IPS-NIHi11 (cell line): ENCODE data around the gene NOX3.

Experiments used
- DNase-seq: peaks from one replicate; pipeline ENCODE4 v3.0.0; 2012; ENCODE audit warnings: mixed read lengths, low spot score

Gene NOX3

GRCh38 chr6:155399745-155400653, 55.6 kb downstream of the NOX3 start:
- no peak for DNase-seq

DNA sequence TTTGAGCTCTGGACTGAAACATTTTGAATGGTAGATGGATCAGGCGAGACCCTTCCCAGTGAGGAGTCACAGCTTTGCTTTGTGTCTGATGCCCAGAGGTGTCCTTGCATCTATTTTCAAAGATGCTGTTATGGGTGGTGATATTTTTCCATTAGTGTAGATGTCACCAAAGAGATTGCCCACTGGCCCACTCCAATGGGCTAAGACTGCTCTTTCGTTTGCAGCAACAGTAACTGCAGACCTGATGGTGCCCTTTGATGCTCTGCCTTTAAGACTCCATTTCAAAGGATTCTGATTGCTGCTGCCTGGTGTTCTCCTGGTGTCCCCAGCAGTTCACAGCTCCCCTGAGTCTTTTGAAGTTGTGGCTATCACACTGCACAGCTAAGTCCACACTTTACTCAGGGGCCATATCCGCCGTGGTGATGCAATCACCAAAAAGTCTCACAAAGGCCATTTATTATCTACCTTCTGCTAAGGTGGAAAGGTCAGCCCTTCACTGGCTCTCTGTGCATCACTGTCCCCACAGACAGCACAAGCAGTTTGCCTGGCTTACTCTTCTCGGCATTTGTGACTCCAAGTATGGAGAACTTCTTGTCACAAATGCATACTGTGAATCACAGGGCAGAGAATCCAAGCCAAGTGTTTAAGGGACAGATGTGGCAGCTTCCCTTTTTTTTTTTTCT, 56.4 kb downstream of the NOX3 start:
- DNase-seq, result no peak

- no peak for DNase-seq
These were observed 57.0 kb downstream of the NOX3 start for GRCh38 chr6:155398701-155399061.

- DNase-seq, result no peak
These were observed 57.4 kb downstream of the NOX3 start for GRCh38 chr6:155398221-155398620.

DNA sequence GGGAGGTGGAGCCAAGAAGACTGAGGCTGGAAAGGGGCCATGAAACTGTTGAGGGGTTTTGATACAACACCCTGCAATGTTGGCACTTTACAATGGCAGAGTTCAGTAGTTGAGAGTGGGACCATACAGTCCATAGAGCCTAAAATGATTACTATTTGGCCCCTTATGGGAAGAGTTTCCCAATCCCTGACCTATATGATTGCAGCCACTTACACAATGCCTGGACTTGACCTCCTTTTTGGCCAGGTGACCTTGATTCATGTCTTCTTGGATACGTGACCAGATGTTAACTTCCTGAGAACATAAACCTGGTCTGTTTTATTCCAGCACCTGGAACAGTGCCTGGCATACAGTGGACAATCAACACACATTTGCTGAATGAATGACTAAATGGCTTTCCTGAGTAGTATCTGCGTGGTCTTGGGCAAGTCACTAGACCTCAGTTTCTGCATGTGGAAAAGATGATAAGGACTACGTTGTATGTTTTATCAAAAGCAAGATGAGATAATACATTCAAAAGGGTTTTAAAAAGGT, 58.4 kb downstream of the NOX3 start:
- no peak for DNase-seq

DNA sequence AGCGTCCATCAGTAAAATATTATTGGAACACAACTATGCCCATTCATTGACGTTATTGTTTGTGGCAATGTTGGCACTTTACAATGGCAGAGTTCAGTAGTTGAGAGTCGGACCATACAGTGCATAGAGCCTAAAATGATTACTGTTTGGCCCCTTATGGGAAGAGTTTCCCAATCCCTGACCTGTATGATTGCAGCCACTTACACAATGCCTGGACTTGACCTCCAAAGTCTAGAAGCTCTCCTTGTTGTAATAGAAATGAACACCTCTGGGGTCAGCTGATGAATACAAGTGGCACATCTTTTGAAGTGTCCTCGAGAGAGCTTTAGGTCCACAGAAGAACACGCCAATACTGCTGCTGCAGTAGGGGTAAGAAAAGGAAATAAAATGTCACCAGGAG, 59.0 kb downstream of the NOX3 start:
- no peak for DNase-seq

DNA sequence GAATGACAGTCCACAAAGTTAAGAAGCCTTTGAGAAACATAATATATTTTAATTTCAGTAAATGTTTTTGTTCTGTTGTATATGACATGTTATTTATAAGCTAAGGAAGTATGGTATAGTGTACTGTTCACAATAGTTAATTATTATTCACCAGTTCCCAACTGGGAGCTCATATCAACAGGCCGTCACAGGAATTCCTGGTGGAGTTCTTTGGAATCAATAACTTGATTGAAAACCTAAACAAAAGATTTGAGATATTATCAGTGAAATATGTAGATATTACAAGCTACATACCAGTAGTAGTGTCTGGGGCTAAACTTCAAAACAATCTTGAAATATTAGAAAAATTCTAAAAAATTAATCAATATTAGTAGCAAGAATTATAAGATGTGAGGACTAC, 60.3 kb downstream of the NOX3 start:
- DNase-seq, result no peak

- DNase-seq, result no peak
These were observed 66.5 kb downstream of the NOX3 start for GRCh38 chr6:155389130-155389529.

- no peak for DNase-seq
These were observed 67.0 kb downstream of the NOX3 start for GRCh38 chr6:155388591-155388990.

DNA sequence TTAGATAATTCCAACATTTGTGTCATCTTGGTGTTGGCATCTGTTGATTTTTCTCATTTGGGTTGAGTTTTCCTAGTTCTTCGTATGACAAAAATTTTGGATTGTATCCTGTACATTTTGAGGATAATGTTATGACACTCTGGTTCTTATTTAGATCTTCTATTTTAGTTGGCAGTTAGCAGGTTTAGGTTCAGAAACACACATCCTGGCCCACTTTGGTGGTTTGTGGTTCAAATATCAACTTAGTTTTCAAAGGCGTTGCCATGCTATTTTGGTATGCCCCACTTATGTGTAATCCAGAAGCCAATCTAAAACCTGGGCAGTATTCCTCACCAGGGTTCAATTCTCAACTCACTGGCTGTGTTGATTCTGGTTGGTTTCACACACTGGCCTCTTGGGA, 68.2 kb downstream of the NOX3 start:
- DNase-seq, result no peak

DNA sequence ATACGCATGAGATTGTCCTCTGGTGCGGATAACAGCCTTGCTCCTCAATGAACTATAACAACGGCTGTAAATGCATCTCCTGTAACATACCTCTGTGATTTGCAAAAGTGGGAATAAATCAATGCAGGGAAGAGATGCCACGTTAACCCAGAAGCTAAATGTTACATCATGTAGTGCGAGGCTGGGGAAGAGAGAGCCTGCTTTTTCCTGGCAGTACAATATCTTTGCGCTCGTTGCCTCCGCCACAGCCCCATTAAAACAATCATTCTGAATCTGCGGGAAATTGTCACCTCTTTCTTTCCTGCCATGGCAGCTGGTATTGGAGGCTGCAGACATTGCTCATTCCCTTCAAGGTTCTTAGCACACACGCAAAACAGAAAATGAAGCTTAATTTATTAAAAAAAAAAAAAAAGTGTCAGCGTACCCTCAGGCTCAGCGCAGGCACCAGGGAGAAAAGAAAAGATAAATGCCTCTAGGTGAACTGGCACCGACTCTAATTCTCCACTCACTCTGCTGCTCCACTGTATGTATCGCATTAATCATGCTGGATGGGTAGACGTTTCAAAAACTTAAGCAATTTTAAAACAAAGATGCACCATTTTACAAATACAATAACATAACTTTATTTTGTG, 71.2 kb downstream of the NOX3 start:
- DNase-seq, result no peak

- no peak for DNase-seq
These were observed 71.7 kb downstream of the NOX3 start for GRCh38 chr6:155383913-155384312.

DNA sequence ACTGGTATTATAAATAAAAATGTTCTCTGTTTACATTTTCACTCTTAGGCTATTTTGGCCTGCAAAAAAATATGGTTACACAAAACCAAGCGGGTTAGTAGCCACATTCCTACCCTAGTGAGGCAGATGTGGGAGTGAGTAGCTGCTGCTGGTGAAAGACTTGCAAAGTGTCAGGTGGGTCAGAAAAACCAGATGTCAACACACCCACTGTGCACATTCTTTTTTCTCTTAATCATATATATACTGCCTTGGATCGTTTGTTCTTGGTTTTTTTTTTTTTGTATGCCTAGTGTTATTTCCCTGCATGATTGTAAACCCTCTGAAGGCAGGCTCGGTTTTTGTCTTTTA, 73.3 kb downstream of the NOX3 start:
- no peak for DNase-seq

DNA sequence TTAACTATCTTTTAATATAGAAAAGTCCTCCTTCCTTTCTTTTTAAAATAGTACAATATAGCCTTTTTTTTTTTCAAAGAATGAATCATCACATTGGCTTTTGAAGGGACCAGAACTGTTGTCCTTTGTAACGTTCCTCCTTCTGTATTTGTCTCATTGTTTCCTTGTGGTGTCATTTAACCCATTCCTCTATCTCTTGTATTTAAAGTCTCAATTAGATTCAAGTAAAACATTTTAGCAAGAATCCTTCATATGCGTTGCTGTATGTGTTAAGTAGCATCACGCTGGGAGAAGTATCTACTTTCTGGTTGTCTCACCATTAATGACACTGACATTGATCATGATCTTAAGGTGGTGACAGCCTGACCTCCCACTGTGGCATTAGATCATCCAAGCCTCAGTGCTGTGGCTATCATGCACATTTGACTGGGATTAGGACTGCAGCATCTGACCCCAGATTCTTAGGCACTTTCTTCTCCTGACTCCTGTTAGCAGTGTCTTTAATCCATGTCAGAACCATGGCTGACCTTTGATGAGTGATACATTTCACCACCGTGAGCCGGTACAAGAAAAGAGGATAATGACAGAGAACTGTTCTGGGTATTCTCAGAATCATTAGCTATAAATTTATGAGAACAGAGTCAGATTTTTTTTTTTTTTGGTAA, 73.8 kb downstream of the NOX3 start:
- DNase-seq, result no peak

DNA sequence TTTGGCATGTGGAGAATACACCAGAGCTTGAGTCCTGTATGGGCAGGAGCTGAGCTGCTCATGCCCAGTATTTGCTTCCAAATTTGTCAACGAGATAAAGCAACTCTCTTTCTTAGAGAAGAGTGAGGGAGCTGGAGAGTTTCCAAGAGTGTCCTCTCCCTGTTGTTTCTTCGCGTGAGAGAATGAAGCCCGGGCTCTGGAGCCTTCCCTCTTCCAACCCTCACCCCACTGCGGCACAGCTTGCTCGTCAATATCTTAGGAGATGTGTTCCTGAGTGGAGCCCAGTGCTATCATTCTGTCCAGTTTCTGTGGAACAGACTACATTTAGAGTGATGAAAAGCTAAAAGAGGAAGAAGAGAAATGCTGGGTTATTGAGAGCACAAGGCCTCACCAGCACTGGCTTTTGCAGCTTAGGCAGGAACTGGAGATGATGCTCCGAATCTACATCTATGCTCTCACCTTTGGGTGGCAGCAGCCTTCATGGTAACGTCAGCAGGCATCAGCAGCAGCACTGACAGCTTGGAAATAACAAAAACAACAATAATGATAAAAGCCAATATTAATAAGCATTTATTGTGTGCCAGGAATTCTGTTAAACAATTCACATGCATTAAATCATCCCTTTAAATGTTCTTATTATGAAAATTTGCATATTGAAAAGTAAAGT, 74.8 kb downstream of the NOX3 start:
- no peak for DNase-seq

GRCh38 chr6:155378724-155379123, 76.9 kb downstream of the NOX3 start:
- no peak for DNase-seq

DNA sequence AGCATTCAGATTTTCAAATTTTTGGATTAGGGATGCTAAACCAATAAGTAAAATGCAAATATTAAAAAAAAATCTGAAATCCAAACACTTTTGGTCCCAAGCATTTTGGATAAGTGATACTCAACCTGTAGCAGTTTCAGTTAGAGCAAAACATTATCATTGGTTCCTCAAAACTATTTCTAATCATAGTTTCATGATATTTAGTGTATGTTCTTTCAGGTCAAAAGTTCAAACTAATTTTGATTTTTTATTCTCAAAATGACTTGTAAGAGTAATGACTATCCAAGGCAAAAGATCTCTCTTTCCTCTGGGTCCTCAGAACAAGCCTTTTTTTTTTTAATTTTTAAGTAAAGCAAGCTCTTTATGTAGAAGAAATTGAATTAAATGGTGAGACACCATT, 77.4 kb downstream of the NOX3 start:
- no peak for DNase-seq

DNA sequence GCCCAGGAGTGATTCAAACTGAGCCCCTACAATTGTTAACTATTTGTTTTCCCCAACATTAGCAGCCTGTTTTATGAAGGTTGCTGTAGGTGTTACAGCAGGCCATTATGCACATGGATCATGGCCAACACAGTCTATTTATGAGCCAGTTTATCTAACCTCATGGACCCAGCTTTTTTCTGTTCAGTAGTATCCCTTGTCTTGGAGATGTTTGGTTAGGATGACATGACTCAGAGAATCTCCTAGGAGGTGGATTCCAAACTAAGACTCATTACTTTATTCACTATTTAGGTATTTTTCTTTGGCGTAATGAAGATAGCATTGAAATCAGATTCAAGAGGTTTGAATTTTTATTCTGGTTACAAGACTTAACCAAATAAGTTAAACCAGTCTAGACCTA, 78.6 kb downstream of the NOX3 start:
- no peak for DNase-seq

GRCh38 chr6:155375801-155376200, 79.8 kb downstream of the NOX3 start:
- no peak for DNase-seq

GRCh38 chr6:155374681-155375080, 81.0 kb downstream of the NOX3 start:
- no peak for DNase-seq

DNA sequence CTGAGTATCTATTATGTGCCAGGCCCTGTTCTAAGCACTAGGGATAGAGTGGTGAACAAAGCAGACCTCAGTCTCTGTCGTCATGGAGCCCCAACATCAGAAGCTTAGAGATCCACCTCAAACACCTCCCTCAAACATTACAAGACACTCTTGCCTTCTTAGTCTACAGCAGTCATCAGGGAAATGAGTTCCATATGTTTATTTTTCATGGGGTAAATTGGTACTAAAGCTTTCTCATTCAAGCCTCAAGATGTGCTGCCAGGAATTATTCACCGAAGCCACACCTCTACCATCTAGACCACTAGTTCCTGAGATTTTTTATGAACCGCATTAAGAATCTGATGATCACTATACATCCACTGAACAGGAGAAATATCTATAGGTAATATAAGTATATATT, 82.4 kb downstream of the NOX3 start:
- no peak for DNase-seq

- no peak for DNase-seq
These were observed 83.4 kb downstream of the NOX3 start for GRCh38 chr6:155372256-155372655.
